Stimulated activated effector memory CD8-positive, alpha-beta T cell treated with anti-CD3 and anti-CD28 coated beads, Interleukin-12 subunit alpha, Interleukin-12 subunit beta, amount 100 ng/mL, for 72 hours (primary cell): ENCODE data around the gene MAMDC4.
A peak's percentile ranks its signal among the peaks of the same experiment; 100 is the strongest.
"Not testable (repeated sequence)": the region's sequence is repeated elsewhere in the genome, so short reads cannot be mapped to it uniquely, and the experiment has no call there.

Experiments used
- ATAC-seq: fragments of 150-1000 bp; cut with Tn5 transposase; 2 replicates; pipeline ENCODE4 v1.10.0; 2021
- DNase-seq, 2 donors: peaks; one replicate each; pipeline ENCODE4 v3.0.0; 2021 to 2022; ENCODE audit warnings: low spot score in 2 of 2
- H3K27ac Mint-ChIP-seq: one replicate; pipeline ENCODE4 v1.8.0; 2022; ENCODE audit warnings: mild to moderate bottlenecking, mixed read lengths
- H3K36me3 Mint-ChIP-seq: one replicate; pipeline ENCODE4 v1.8.0; 2022; ENCODE audit warnings: mild to moderate bottlenecking, mixed read lengths
- H3K4me1 Mint-ChIP-seq: one replicate; pipeline ENCODE4 v1.8.0; 2022; ENCODE audit warnings: mixed read lengths
- H3K4me3 Mint-ChIP-seq: one replicate; pipeline ENCODE4 v1.8.0; 2022; ENCODE audit warnings: mild to moderate bottlenecking, mixed read lengths
- H3K9me3 Mint-ChIP-seq: one replicate; pipeline ENCODE4 v1.8.0; 2022; ENCODE audit warnings: mixed read lengths

MAMDC4 gene

DNA sequence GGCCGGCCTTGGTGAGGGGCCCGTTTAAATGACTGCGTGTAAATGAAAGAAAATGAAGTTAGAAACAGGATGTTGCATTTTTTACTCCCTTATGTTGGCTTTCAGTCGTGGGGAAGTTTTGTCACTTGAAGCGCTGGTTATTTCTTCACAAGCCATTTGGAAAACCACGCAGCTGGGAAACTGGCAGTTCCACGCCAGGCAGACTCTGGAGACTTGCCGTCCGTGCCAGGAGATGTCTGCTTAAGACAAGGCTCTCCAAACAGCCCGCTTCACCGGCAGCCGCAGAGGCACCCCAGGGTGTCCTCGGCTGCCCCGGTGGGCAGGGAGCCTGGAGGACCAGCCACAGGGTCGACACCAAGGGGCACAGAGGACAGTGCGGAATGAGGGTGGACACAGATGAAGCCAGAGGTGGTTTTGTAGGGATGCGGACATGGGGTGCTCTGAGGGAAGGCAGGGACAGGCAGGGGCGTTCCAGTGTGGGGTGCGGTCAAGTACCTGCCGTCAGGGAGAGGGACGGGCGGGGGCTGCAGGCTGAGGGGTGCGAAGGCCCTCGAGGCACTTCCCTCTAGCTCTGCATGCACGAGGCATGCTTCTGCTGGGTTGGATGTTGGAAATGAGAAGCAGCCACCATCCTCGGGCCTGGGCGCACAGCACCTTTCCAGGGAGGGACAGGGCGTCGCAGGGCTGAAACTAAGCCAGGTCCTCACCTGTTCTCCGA is 21.0 kb upstream of the MAMDC4 start:
- no peak overlapping the region for H3K4me3 Mint-ChIP-seq
- ATAC-seq (no peak), DNase-seq (no peak)
- no peak overlapping the region for H3K27ac Mint-ChIP-seq
- no peaks in the 10 kb centered on the region for H3K9me3 Mint-ChIP-seq
- H3K4me1 Mint-ChIP-seq = no peaks in the 10 kb centered on the region
- H3K36me3 Mint-ChIP-seq = peaks cover 26% of the 10 kb centered on the region

DNA sequence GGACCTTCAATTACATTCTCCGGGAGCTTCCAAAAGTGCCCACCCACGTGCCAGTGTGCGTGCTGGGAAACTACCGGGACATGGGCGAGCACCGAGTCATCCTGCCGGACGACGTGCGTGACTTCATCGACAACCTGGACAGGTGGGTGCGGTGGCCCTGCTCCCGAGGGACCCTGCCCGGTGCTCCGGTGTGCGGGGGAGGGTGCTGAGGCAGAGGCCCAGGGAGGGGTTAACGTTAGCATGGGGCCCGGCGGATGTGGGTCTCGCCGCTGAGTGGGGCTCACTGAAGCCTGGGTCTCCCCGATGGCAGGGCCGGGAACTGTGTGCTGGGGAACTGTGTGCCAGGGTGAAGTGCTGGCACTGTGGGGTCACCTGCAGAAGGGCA is 20.4 kb upstream of the MAMDC4 start:
- no peak overlapping the region for H3K4me3 Mint-ChIP-seq
- no peak for DNase-seq
- no peak for ATAC-seq
- no peaks in the 10 kb centered on the region for H3K9me3 Mint-ChIP-seq
- no peaks in the 10 kb centered on the region for H3K4me1 Mint-ChIP-seq
- no peak overlapping the region for H3K27ac Mint-ChIP-seq
- H3K36me3 Mint-ChIP-seq = peaks cover 23% of the 10 kb centered on the region

DNA sequence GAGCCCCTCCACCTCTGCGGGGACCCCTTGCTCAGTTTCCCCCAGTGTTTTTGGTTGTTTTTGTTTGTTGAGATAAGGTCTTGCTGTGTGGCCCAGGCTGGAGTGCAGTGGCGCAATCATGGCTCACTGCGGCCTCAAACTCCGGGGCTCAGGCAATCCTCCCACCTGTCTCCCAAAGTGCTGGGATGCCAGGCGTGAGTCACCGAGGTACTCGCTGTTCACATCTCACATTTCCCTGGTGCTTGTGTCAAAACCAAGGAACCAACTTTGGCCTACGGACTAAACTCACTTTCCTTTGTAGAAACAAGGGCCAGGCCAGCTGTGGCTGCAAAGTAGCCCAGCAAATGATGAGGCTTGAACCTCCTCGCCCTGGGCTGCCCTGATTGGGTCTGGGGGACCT is 19.6 kb upstream of the MAMDC4 start:
- no peaks in the 10 kb centered on the region for H3K4me1 Mint-ChIP-seq
- H3K36me3 Mint-ChIP-seq = peaks cover 23% of the 10 kb centered on the region
- H3K4me3 Mint-ChIP-seq = no peak overlapping the region
- DNase-seq = no peak
- H3K27ac Mint-ChIP-seq = no peak overlapping the region
- no peak for ATAC-seq
- H3K9me3 Mint-ChIP-seq = no peaks in the 10 kb centered on the region

GRCh38 chr9:136833381-136834048 is 18.6 kb upstream of the MAMDC4 start:
- not testable (repeated sequence) for H3K4me1 Mint-ChIP-seq, H3K27ac Mint-ChIP-seq, ATAC-seq, DNase-seq, H3K9me3 Mint-ChIP-seq, H3K4me3 Mint-ChIP-seq
- peaks cover 27% of the 10 kb centered on the region for H3K36me3 Mint-ChIP-seq

GRCh38 chr9:136835162-136835931 is 16.8 kb upstream of the MAMDC4 start:
- no peak overlapping the region for H3K4me3 Mint-ChIP-seq
- no peak overlapping the region for H3K27ac Mint-ChIP-seq
- H3K36me3 Mint-ChIP-seq = peaks cover 34% of the 10 kb centered on the region
- ATAC-seq = no peak
- peaks cover 7% of the 10 kb centered on the region for H3K4me1 Mint-ChIP-seq
- H3K9me3 Mint-ChIP-seq = no peaks in the 10 kb centered on the region
- no peak for DNase-seq

DNA sequence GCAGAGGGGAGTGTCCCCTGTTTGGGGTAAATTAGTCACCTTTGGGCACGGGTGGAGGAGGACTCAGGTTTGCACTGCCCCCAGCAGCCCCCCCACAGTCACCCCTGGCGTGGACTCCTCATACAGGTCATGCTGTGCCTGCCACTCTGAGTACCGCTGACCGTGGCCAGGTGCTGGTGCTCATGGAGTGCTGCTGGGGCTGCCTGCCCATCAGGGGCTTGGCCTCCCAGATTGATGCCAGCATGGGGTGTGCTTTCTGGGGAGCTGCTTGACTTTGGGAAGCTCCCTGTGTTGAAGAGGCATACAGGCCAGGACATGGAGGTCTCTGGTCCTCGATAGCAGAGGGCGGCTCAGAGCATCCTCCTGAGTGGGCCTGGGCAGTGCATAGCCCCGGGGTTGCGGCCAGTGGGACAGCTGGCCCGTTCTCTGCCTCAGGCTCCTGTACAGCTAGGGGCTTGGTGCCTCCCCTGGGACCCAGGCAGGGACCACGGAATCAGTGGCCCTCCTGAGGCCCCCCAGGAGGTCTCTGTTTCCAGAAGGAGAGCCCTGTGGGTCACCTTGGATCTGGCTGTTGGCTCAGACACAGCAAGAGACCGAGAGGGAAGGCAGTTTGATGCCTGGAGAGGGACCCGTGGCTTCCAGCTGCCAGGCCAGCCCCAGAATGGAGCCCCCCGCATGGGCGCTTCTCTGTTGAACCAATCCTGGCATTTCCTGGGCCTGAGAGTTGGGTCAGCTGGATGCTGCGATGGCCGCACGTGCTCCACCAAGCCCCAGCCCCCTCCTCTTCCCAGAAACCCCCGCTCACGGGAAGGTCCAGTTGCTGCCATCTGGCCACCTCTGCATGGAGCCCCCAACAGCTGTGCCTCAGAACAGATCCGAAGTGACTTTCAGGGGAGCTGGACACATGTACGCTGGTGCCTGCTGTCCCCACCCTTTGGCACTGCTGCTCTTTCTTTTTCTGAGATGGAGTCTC is 15.9 kb upstream of the MAMDC4 start:
- peaks cover 28% of the 10 kb centered on the region for H3K36me3 Mint-ChIP-seq
- H3K4me3 Mint-ChIP-seq = no peak overlapping the region
- no peak overlapping the region for H3K27ac Mint-ChIP-seq
- peaks cover 12% of the 10 kb centered on the region for H3K4me1 Mint-ChIP-seq
- DNase-seq (no peak), ATAC-seq (no peak)
- H3K9me3 Mint-ChIP-seq = no peaks in the 10 kb centered on the region

DNA sequence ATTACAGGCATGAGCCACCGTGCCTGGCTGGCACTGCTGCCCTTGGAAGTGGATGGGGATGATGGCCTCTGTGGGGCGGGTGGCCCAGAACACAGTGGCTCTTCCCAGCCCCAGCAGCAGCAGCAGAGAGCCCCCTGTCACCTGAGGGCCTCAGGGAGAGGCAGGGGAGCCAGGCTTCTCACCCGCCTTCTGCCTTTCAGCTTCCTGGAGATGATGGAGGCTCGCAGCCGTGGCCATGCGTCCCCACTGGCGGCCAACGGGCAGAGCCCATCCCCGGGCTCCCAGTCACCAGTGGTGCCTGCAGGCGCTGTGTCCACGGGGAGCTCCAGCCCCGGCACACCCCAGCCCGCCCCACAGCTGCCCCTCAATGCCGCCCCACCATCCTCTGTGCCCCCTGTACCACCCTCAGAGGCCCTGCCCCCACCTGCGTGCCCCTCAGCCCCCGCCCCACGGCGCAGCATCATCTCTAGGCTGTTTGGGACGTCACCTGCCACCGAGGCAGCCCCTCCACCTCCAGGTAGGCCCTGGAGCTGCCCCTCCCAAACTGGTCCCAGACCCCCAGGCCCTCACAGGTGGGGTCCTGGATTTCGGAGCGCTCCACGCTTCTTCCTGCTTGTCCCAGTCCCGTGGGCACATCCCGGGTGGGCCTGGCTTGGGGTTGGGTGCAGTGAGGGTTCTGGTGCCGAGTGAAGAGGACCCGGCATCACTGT is 14.8 kb upstream of the MAMDC4 start:
- Mint-ChIP-seq H3K4me3 (no peak overlapping the region), H3K36me3 (peaks cover 28% of the 10 kb centered on the region), H3K4me1 (peaks cover 19% of the 10 kb centered on the region), H3K27ac (no peak overlapping the region), H3K9me3 (no peaks in the 10 kb centered on the region)
- no peak for ATAC-seq
- no peak for DNase-seq

GRCh38 chr9:136837856-136838277 is 14.3 kb upstream of the MAMDC4 start:
- not testable (repeated sequence) for DNase-seq, ATAC-seq, H3K27ac Mint-ChIP-seq, H3K9me3 Mint-ChIP-seq, H3K4me3 Mint-ChIP-seq
- H3K36me3 Mint-ChIP-seq = peaks cover 28% of the 10 kb centered on the region
- H3K4me1 Mint-ChIP-seq = peaks cover 19% of the 10 kb centered on the region

DNA sequence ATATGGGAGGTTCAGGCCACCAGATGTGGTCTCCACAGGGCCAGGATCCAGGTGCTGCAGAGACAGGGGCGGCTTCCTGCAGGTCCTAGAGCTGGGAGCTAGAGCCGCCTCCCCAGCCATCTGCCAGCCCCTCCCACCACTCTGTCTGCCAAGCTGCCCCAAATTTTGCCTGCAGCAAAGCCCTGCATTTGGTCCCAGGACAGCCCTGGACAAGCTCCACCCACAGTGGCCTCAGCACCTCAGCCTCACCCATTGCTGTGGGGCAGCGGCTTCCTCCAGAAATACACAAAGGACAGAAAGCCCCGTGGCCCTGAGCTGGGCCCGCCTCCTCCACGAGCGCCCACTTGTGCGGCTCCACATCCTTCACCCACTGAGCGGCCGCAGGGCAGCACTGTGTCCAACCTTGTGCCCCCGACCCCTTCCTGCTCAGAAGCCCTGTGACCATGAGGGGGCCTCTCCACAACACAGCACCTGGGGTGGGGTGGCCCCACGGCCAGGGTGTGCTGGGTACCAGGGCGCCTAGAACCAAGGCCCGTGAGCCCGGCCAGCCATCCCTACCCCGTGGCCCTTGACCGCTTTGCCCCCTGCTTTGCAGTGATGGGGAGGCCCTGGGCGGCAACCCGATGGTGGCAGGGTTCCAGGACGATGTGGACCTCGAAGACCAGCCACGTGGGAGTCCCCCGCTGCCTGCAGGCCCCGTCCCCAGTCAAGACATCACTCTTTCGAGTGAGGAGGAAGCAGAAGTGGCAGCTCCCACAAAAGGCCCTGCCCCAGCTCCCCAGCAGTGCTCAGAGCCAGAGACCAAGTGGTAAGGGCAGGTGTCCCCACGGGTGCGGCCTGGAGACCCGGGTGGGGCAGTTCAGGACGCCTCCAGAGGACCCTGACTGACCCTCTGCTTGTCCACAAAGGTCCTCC is 13.6 kb upstream of the MAMDC4 start:
- H3K4me3 Mint-ChIP-seq = no peak overlapping the region
- peak overlapping the region; percentile 58 for H3K27ac Mint-ChIP-seq
- H3K36me3 Mint-ChIP-seq = peaks cover 31% of the 10 kb centered on the region
- peaks cover 19% of the 10 kb centered on the region for H3K4me1 Mint-ChIP-seq
- no peaks in the 10 kb centered on the region for H3K9me3 Mint-ChIP-seq
- ATAC-seq = no peak
- DNase-seq = no peak

DNA sequence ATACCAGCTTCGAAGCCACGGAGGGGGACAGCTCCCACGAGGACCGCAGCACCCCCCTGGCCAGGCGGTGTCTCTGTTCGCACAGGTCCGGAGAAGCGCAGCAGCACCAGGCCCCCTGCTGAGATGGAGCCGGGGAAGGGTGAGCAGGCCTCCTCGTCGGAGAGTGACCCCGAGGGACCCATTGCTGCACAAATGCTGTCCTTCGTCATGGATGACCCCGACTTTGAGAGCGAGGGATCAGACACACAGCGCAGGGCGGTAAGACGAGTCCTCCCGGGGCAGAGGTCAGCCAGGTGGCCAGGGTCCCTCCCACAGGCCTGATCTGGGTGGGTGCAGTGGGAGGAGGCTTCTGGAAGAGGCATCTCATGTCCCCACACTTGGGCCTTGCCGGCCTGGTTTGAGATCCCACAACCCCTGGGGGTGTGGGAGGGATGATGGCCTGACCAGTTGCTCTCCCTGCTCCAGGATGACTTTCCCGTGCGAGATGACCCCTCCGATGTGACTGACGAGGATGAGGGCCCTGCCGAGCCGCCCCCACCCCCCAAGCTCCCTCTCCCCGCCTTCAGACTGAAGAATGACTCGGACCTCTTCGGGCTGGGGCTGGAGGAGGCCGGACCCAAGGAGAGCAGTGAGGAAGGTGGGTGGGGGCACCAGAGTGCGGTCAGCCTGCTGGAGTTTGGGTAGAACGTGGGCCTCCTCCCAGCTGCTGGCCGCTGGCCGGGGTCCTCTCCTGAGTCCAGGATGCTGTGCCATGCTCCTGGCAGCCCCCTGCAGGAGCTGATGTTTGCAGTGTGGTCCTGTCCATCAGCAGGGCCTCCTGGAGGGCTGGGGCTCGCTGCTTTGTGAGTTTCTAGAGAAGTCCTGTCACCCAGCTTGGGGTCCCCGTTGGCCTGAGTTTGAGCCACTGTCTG is 12.7 kb upstream of the MAMDC4 start:
- H3K4me3 Mint-ChIP-seq = no peak overlapping the region
- DNase-seq (peak in 1 of 2 donors; percentile 52), ATAC-seq (no peak)
- no peaks in the 10 kb centered on the region for H3K9me3 Mint-ChIP-seq
- peaks cover 34% of the 10 kb centered on the region for H3K36me3 Mint-ChIP-seq
- peak overlapping the region; percentile 58 for H3K27ac Mint-ChIP-seq
- peaks cover 19% of the 10 kb centered on the region for H3K4me1 Mint-ChIP-seq

GRCh38 chr9:136840140-136840876 is 11.8 kb upstream of the MAMDC4 start:
- H3K27ac Mint-ChIP-seq = peak overlapping the region; percentile 6
- peaks cover 34% of the 10 kb centered on the region for H3K36me3 Mint-ChIP-seq
- no peak overlapping the region for H3K4me3 Mint-ChIP-seq
- peaks cover 19% of the 10 kb centered on the region for H3K4me1 Mint-ChIP-seq
- H3K9me3 Mint-ChIP-seq = no peaks in the 10 kb centered on the region
- ATAC-seq (no peak), DNase-seq (no peak)

DNA sequence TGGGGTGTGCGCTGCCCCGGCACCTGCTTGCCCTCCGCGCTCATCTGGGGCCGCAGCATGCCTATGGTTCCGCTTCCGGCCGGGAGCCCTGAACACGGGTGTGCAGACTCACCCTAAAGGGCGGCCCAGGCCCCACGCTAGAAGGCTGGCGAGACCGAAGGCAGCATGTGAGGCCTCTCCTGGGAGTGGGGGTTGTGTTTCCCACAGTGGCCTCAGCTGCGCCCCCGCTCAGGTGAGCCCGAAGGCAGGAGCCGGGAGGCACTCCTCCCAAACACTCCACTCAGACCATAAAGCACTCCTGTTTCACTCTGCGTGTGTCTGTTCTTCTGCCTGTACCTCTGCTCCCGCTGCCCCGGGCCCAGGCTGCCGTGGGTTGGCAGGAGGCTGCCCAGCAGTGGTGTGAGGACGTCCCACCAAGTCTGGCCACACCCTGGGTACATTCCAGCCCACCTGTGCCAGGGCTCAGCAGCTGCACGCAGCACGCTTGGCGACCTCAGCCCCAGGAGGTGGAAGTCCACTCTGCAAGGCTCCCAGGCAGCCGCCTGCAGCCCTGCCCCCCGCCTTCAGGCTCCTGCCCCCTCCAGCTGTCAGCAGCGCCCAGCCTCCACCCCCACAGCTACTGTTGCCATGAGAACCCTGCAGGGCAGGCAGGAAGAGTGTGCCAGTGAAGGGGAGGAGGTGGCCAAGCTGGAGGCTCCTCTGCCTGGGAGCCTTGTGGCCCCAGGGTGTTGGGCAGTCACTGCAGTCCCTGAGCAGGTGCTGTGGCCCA is 11.1 kb upstream of the MAMDC4 start:
- H3K36me3 Mint-ChIP-seq = peaks cover 34% of the 10 kb centered on the region
- H3K4me3 Mint-ChIP-seq = peak overlapping the region; percentile 79
- DNase-seq (peak in 1 of 2 donors; percentile 55), ATAC-seq (no peak)
- H3K9me3 Mint-ChIP-seq = no peaks in the 10 kb centered on the region
- no peak overlapping the region for H3K27ac Mint-ChIP-seq
- H3K4me1 Mint-ChIP-seq = peaks cover 19% of the 10 kb centered on the region
